Esophagus muscularis mucosa (tissue), 3 donors: ENCODE results near the gene FAM110A.

ENCODE experiments used
- CTCF ChIP-seq, 3 experiments: fragments of 200-600 bp in 2 of 3; fragments of 450-650 bp in 1 of 3; sonication (generic) in 2 of 3; IDR thresholded peaks; one replicate each; pipeline ENCODE4 v1.5.1; 2017 to 2019; ENCODE audit warnings: antibody characterized with exemption in 3 of 3, mild to moderate bottlenecking in 2 of 3, moderate library complexity in 1 of 3
- POLR2A ChIP-seq: fragments of 450-650 bp; IDR thresholded peaks from one replicate; pipeline ENCODE4 v1.6.1; 2017; ENCODE audit warnings: antibody characterized with exemption, moderate library complexity, mild to moderate bottlenecking, low read depth
- POLR2AphosphoS5 ChIP-seq, 2 donors: sonication (generic); formaldehyde crosslinking; IDR thresholded peaks; one replicate each; pipeline ENCODE4 v1.6.1; 2017; ENCODE audit warnings: antibody characterized with exemption in 2 of 2

GRCh38 chr20:871948-872347 is 38.4 kb downstream of the FAM110A start:
- TF ChIP-seq CTCF (IDR thresholded peaks at IDR 0.05) (no peak), POLR2A (no peak), POLR2AphosphoS5 (IDR thresholded peaks at IDR 0.05) (no peak)
